Parathyroid adenoma (tissue), 2 donors: ENCODE measurements around the gene CENPL.

Experiments
- H2AFZ ChIP-seq: fragments of 300-600 bp; sonication (generic); one replicate; pipeline ENCODE4 v1.7.0; 2017; ENCODE audit warnings: antibody characterized with exemption, mild to moderate bottlenecking
- H3K27ac ChIP-seq: fragments of 300-600 bp; sonication (generic); one replicate; pipeline ENCODE4 v1.7.0; 2017
- H3K27me3 ChIP-seq: fragments of 300-600 bp; sonication (generic); one replicate; pipeline ENCODE4 v1.7.0; 2017; ENCODE audit warnings: low read length; ENCODE audit not compliant: control insufficient read depth, insufficient read depth
- H3K36me3 ChIP-seq: fragments of 300-600 bp; sonication (generic); one replicate; pipeline ENCODE4 v1.7.0; 2017; ENCODE audit warnings: low read length; ENCODE audit not compliant: control insufficient read depth, insufficient read depth
- H3K4me1 ChIP-seq: fragments of 300-600 bp; sonication (generic); one replicate; pipeline ENCODE4 v1.7.0; 2017; ENCODE audit warnings: control low read depth
- H3K4me2 ChIP-seq: fragments of 300-600 bp; sonication (generic); one replicate; pipeline ENCODE4 v1.7.0; 2017; ENCODE audit warnings: low read length
- H3K4me3 ChIP-seq: fragments of 300-600 bp; sonication (generic); one replicate; pipeline ENCODE4 v1.7.0; 2017; ENCODE audit warnings: low read depth, low read length
- H3K79me2 ChIP-seq: fragments of 300-600 bp; sonication (generic); one replicate; pipeline ENCODE4 v1.7.0; 2017; ENCODE audit warnings: control low read depth
- H3K9ac ChIP-seq: fragments of 300-600 bp; sonication (generic); one replicate; pipeline ENCODE4 v1.7.0; 2017; ENCODE audit warnings: mild to moderate bottlenecking
- H3K9me3 ChIP-seq: fragments of 300-600 bp; sonication (generic); one replicate; pipeline ENCODE4 v1.7.0; 2017; ENCODE audit warnings: low read length; ENCODE audit not compliant: control insufficient read depth
- CTCF ChIP-seq: fragments of 300-600 bp; sonication (generic); IDR thresholded peaks from one replicate; pipeline ENCODE4 v1.7.0; 2017; ENCODE audit warnings: antibody characterized with exemption, mild to moderate bottlenecking
- donor health status: primary hyperparathyroidism.

CENPL gene

GRCh38 chr1:173866413-173867115 is 41.9 kb upstream of the CENPL start:
- H2AFZ ChIP-seq = no peak overlapping the region
- H3K79me2 ChIP-seq = no peaks in the 10 kb centered on the region
- H3K4me1 ChIP-seq = peaks cover 13% of the 10 kb centered on the region
- peak overlapping the region; percentile 91 for H3K27ac ChIP-seq
- no peaks in the 10 kb centered on the region for H3K9me3 ChIP-seq
- peak overlapping the region; percentile 89 for H3K4me2 ChIP-seq
- no peak for TF ChIP-seq CTCF
- no peak overlapping the region for H3K9ac ChIP-seq
- H3K27me3 ChIP-seq = no peaks in the 10 kb centered on the region
- peak overlapping the region; percentile 85 for H3K4me3 ChIP-seq
- no peaks in the 10 kb centered on the region for H3K36me3 ChIP-seq

GRCh38 chr1:173865468-173866164 is 40.9 kb upstream of the CENPL start:
- Histone ChIP-seq H3K9ac (no peak overlapping the region), H3K4me2 (peak overlapping the region; percentile 89), H3K9me3 (no peaks in the 10 kb centered on the region), H3K4me3 (peak overlapping the region; percentile 85), H3K27ac (peak overlapping the region; percentile 91), H2AFZ (no peak overlapping the region), H3K4me1 (peaks cover 5% of the 10 kb centered on the region), H3K36me3 (no peaks in the 10 kb centered on the region), H3K27me3 (no peaks in the 10 kb centered on the region), H3K79me2 (no peaks in the 10 kb centered on the region)
- no peak for TF ChIP-seq CTCF

- Histone ChIP-seq H3K9ac (no peak overlapping the region), H3K4me3 (no peak overlapping the region), H2AFZ (no peak overlapping the region), H3K4me2 (no peak overlapping the region), H3K79me2 (no peaks in the 10 kb centered on the region), H3K27me3 (no peaks in the 10 kb centered on the region), H3K4me1 (peaks cover 3% of the 10 kb centered on the region), H3K27ac (no peak overlapping the region), H3K9me3 (no peaks in the 10 kb centered on the region), H3K36me3 (no peaks in the 10 kb centered on the region)
- no peak for TF ChIP-seq CTCF
Measured at GRCh38 chr1:173864179-173864867, 39.6 kb upstream of the CENPL start.

- H3K4me2 ChIP-seq = no peak overlapping the region
- H3K9ac ChIP-seq = no peak overlapping the region
- TF ChIP-seq CTCF = no peak
- H3K79me2 ChIP-seq = no peaks in the 10 kb centered on the region
- H3K36me3 ChIP-seq = no peaks in the 10 kb centered on the region
- H2AFZ ChIP-seq = no peak overlapping the region
- no peak overlapping the region for H3K4me3 ChIP-seq
- H3K9me3 ChIP-seq = no peaks in the 10 kb centered on the region
- H3K4me1 ChIP-seq = peaks cover 3% of the 10 kb centered on the region
- H3K27me3 ChIP-seq = no peaks in the 10 kb centered on the region
- H3K27ac ChIP-seq = no peak overlapping the region
Measured at GRCh38 chr1:173863224-173864161, 38.8 kb upstream of the CENPL start.
